GM18519 (cell line): Measurements from ENCODE around the gene MSRB2.
A peak's percentile ranks its signal among the peaks of the same experiment; 100 is the strongest.
"Not testable (repeated sequence)": the region's sequence is repeated elsewhere in the genome, so short reads cannot be mapped to it uniquely, and the experiment has no call there.

Experiments used
- ATAC-seq: cut with Tn5 transposase; IDR thresholded peaks from one replicate; pipeline ENCODE4 v1.9.1; 2021; ENCODE audit warnings: mild to moderate bottlenecking, moderate library complexity; ENCODE audit not compliant: unreplicated experiment, low FRiP score

MSRB2 gene

DNA sequence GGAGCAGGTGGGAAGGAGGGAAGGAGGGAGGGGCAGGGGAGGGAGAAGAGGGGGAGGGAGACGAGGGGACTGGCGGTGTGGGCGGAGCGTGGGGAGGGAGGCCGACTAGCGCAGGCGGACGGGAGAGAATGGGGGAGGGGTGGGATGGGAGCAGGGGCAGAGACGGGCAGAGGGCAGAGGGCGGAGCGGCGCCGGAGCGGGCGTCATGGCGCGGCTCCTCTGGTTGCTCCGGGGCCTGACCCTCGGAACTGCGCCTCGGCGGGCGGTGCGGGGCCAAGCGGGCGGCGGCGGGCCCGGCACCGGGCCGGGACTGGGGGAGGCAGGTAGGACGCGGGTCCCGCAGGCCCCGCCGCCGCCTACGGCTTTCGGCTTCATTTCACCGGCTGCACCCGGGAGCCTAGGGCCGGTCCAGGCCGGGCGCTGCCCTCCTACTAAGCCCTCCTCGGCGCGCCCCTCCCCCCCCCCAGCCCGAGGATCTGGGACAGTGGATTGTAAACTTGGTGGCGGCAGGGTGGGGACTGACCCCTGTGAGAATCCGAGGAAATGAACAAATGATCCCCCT lies at the start of gene MSRB2:
MSRB2 (plus strand) TSS at position 176 of the 562 bp plus-strand sequence; CDS start at position 206, 30 bp downstream.
- peak; percentile 54 for ATAC-seq

DNA sequence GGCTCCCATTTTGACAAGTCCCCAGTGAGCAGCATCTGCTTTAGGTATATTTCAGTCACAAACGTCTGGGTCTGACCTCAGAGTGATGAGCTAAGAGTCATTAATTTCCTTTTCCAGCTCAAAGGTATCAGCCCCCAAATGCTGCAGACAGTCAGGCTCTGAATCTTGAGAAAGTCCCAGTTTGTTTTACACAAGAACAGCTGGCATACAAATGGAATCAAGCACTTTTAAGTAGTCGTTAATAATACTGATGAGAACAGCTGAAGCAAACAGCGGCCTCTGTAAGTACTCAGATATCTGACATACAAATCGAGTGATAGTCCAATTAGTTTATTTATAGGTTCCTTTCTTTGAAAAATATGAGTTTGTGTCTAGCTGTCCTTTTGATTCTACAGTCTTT lies 49.4 kb upstream of the MSRB2 start:
- no peak for ATAC-seq

DNA sequence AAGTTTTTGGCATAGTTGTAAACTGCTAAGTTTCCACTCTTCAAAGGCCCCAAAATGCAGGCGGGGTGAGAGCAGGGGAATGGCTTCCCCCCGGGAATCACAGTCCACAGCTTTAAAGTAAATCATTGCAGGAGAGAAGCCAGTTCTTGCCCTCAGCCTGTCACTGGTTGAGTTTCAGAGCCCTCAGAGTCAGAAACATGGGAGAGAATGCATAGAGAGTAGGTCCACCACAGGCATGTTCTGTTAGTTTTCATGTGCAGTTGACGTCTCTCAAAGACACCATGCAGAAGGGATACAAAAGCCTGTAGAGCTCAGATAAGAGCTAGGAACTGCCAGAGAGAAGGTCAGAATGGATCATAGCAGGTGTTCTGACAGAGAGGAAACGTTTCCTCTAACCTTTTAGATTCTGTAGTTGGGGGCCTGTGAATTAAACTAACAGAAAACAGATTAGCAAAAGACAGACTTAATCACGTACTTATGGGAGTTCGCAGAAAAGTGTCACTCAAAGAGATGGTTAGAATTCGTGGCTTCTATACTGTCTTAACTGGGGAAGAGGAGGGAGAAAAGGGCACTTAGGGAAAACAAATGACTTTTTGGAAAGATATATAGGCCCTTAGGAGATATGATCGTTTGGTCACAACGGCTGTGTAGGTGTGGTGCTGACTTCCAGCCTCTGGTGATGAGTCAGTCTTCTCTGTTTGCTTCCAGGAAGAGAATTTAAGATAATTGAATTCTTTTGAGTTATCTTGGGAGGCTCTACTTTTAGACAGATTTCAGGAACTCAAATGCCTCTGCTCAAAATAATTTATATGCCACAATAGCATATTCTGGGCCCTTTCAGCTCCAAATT lies 48.0 kb upstream of the MSRB2 start:
- ATAC-seq, result no peak

DNA sequence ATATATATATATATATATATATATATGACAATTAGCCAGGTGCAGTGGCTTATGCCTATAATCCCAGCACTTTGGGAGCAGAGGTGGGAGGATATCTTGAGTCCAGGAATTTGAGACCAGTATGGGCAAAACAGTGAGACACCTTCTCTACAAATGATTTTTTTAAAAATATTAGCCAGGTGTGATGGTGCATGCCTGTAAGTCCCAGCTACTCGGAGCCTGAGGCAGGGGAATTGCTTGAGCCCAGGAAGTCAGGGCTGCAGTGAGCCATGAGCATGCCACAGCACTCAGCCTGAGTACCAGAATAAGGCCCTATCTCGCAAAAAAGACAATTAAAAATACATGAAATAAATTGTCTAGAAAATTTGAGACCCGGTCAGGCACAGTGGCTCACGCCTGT lies 47.2 kb upstream of the MSRB2 start:
- no peak for ATAC-seq

DNA sequence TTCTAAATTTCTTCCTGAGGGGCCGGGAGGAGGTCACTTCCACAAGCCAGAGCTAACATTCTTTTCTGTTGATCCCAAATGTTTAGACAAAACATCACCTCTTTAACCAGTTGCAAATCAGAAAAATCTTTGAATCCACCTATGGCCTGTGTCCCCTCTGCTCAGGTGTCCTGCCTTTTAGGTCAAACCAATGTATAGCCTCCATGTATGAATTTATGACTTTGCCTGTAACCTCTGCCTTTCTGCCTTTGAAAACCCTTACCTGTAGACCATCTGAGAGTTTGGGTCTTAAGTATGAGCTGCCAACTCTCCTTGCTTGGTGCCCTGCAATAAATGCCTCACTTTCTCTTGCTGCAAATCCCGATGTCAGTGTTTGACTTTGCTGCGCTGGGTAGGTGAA lies 44.1 kb upstream of the MSRB2 start:
- ATAC-seq, result no peak

DNA sequence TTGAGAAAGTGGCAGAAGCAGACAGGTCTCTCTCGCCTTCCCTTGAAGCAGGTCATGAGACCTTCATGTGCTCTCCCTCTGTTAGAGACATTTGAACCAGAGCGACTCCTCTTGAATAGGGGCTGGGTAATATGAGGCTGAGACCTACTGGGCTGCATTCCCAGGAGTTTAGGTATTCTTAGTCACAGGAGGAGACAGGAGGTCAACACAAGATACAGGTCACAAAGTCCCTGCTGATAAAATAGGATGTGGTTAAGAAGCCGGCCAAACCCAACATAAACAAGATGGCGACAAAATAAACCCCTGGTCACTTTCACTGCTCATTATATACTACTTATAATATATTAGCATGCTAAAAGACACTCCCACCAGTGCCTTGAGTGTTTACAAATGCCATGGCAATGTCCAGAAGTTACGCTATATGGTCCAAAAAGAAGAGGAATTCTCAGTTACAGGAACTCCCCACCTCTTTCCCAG lies 43.5 kb upstream of the MSRB2 start:
- no peak for ATAC-seq

DNA sequence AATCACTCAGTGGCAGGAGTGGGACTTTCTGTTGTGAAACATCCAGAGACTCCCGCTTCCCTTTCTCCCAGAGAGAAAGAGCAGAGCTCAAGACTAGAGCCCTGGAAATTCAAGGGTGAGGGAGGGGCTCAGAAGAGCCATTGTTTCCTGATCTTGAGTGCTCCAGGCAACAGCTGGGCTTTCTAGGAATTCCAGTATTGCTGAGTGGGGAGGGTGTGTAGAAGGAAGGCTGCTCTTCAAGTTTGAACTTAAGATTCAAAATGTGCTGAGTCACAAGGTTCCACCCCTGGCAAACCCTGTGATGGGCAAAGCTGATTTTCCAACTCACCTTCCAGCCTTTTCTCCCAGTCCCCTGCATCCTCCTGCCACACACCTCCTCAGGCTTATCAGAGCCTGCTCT lies 42.3 kb upstream of the MSRB2 start:
- no peak for ATAC-seq

DNA sequence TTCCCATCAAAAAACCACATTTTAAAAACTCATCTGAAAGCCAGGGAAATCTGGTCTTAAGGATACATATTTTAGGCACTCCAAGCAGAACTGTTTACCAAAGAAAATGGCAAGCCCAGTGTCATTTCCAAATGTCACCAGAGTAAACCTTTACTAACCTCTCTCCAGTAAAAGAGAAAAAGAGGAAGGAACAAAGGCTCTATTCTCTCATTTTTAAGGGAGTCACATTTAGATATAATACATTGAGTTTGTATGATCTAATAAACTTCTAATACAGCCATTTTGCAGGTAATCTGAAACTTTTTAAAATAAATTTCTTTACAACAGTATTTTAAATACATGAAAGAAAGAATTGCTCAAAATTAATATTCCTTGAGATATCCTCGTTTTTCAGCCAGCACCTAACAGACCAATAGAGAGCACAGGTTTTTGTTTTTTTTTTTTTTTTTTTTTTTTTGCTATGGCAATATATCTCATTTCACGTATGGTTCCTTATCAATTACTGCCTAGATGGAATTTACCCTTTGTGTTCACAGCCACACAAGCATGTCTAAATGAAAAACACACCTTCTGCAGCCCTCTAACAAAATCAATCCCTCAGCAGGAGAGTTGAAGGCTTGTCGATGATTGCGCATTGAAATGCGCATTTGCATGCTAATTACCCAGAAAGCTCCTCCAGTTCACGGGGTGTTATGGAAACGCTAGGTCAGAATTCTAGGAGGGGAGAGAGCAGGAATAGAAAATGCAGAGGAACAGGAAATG lies 39.8 kb upstream of the MSRB2 start:
- no peak for ATAC-seq

DNA sequence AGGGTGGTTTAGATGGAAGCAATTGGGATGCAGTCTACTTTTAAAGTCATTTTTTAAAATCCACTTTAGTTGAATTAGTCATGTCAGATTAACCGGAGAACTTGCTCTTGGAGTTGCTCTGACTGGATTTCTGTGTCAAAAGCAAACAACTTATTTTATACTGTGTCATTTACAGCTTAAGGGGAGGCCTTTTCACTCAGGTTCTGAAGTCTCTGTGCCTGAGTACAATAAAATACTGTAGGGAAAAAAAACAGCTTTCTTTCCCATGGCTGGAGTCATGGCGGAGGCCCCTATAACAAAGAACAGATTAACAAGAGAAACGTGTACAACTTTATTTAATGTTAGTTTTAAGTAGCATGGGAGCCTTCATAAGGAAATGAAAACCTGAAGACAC lies 39.2 kb upstream of the MSRB2 start:
- no peak for ATAC-seq

DNA sequence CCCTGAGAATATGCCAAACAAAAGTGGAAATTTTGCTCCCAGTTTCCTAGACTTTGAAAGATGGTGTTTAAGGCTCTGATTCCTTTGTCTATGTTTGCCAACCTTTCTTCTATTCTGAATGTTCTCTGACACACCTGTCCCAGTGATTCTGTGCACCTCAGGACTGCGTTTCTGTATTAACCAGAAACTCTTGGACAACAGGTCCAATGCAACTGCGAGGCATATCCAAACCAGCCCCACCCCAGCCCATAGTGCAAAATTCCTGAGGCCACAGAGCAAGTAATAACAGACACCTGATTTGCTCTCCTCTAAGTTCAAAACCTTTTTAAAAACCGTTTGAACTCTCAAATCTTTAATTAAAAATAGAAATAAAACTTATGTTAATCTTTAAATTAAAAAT lies 37.0 kb upstream of the MSRB2 start:
- ATAC-seq, result no peak

DNA sequence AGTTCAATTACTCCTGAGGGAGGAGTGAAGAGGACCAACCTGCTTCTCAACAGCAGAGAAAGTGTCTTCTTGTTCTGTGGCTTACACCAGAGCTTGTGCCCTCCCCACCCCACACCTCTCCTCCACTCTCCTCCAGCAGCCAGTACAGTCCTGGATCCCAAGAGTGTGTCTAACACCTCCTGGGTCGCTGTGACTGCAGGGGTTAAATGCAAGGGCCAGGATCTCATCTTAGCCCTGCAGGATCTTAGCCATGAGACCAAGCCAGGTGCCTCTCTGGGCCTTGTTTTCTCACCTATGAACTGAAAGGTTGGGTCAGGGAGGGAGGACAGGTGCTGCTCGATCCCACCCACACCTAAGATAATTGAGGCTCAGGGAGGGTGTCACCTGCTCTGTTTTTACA lies 34.5 kb upstream of the MSRB2 start:
- ATAC-seq, result no peak

DNA sequence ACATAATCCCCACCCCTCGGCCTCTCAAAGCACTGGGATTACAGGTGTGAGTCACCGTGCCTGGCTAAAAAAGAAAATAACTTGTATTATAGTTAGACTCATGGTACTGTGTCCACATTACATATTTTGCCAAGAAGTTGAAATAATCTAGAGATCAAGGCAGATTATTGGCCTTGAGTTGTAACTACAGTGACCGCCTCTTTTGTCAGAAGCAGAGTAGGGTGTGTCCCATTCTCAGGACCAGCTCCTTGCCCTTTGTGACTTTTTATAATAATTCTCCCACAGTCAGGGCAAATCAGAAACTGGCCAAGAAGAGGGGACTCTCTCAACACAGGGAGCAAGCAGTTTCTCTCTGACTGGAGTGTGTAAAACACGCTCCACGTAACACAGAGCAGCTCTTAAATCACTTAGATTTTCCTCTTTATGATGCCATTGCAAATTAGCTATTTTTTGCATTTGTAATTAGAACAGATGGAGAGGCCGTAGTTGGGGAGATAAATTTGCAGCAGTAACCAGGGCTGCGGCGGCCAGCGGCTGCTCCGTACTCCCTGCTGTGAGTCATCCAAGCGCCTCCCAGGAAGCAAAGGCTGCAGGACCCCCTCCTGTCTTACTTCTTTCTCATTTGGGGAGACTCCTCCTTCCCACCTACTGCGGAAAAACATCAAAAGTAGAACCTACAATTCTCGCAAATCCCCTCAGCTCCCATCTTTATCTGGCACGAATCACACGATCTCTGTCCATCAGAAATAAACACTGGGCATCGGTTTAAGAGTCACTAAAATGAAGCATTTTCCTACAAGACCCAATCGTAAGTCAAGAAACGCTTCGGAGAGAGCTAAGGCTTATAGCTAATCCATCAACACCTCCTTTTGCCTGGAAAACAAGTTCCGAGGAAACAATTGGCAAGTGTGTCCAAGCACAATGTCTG lies 32.1 kb upstream of the MSRB2 start:
- no peak for ATAC-seq

DNA sequence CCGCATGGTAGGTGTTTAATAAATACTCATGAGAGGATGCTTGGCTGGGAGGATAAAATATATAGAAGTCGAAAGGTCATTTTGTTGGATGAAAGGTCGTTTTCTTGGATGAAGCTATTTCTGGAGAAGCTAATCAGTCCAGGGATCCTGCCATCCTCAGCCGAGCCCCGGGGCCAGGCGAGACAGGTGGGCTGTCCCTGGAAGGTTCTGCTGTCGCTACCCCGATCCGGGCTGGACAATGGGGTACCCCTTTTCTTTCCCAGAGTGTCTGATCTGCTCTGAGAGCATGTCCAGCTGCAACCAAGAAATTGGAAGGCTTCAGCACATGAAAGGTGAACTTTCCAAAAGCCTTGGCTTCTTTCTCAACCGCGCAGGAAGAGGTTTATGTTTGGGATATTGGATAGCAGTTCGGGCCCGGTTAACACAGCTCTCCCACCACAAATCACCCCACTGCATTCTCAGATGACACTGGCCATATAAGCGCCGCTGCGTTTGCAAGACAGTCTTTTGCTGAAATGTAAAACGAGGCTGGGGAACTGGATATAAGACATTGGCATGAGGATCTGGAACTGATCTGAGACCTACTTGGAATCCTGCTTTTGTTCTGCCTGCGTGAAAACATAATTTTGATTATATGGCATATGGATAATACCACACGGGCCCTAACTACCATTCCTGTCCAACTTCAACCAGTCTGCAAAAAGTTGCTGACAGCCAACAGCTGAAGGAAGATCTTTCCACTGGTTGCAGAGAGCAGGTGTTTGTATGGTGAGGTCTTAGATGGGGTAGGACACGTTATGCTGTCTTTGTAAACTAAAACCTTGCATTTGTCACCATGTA lies 31.2 kb upstream of the MSRB2 start:
- no peak for ATAC-seq

DNA sequence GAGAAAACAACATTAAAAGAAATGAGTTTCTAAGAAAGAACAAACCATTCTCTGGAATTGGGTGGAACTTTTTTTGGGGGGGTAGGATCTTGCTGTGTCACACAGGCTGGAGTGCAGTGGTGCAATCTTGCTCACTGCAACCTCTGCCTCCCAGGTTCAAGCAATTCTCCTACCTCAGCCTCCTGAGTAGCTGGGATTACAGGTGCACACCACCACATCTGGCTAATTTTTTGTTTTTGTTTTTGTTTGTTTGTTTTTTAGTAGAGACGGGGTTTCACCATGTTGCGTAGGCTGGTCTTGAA lies 30.6 kb upstream of the MSRB2 start:
- not testable (repeated sequence) for ATAC-seq

DNA sequence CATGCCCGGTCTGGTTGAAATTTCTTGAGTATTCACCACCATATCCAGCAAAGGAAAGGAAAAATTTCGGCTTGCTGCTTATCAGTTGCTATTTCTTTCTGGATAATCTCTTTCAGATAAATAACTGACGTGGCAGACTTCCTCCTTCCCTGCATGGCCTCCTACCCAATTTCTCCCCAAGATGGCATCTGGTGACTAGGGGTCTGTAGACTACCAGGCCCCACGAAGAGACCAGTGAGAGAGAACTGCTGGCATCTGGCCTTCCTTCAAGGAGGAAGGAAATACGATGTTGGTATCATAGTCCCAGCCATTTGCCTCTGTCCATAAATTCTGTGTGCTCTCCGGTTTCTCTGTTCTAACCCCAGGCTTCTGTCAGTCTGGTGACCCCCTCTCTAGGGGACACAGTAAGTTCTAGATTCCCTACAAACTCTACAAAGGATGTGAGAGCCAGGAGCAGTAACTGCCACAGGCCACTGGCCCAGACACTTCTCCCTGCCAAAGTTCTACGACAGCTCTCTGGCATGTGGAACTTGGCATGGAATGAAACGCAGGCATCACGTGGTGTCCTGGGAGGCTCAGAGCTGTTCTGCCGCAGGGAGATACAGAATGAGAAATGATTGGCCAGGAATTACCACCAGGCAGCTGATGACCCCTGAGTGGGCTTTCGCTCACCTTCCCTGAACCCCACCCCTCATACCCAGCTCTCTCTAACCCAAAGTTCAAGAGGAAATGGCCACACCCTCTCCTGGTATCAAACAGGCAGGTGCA lies 30.0 kb upstream of the MSRB2 start:
- ATAC-seq, result no peak

DNA sequence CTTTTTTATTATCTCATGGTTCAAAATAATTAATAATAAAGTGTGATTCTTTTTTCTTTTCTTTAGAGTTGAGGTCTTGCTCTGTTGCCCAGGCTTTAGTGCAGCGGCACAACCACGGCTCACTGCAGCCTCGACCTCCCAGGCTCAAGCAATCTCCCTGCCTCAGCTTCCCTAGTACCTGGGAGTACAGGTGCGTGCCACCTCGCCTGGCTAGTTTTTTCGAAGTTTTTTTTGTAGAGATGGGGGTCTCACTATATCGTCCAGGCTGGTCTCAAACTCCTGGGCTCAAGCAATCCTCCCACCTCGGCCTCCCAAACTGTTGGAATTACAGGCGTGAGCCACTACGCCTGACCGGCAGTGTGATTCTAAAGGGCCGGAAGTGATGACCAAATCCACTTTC lies 28.0 kb upstream of the MSRB2 start:
- ATAC-seq, result no peak

DNA sequence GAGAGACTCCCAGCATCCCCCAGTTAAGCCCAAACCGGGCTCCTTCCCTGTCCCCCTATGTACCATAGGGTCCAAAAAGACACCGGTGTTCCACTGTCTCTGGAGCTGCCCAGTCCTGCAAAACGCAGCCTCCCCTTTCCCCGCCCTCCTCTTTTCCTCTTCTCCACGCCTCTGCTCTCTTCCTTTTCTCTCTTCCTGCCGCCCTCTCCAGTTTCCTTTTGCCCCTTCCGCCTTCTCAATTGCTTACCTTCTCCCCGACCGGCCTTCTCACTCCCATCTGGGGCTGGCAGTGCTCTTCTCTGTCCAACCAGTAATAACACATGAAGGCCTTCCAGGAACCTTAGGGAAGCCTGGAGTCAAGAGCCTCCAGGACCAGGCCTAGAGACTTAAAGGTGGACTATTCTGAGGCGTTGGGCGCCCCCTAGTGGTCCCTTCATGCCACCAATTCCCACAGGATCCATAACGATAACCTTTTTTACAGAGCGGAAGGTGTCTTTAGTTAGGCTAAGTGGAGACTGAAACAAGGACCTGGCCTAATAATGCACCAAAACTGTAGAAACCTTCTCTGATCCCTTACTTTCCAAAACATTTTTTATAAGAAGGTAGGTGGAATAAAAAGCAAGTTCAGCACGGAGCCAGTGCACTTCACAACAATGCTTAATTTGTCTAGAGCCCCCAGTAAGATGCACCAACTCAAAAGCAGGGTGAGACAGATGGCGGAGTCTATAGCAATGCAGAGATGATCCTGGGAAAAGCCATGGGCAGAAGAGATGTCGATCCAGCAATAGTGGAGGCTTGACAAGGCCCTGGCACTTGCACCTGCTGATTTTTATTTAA lies 27.2 kb upstream of the MSRB2 start:
- ATAC-seq, result no peak
